IMR-90 (cell line): Measurements from ENCODE around the gene NR1H4. TPM values are rescaled to one million over a fixed set of nuclear protein-coding genes. Genes with fewer than 3 reads are reported as not detected.

Experiments used
- ATAC-seq: fragments of 200-7000 bp; cut with Tn5 transposase; 2 replicates; pipeline ENCODE4 v1.9.1; 2020; ENCODE audit warnings: low read depth, mild to moderate bottlenecking, moderate library complexity
- BruUV-seq: library from RNA; stranded (reverse); fragments of 400-500 nt; replicated peaks from 2 replicates; lab custom pipeline; 2021; lab: Mats Ljungman, UMichigan
- CTCF ChIA-PET: fragments of 300-600 bp; formaldehyde crosslinking; extraction: SDS; loops from one replicate; lab custom pipeline; 2021; ENCODE audit warnings: antibody characterized with exemption; lab: Yijun Ruan, JAX
- POLR2A ChIA-PET: fragments of 300-600 bp; sonication (Branson Sonifier 250); formaldehyde crosslinking; loops from one replicate; lab custom pipeline; 2022; ENCODE audit warnings: antibody characterized with exemption; ENCODE audit not compliant: unreplicated experiment; lab: Charles Lee
- DNase-seq: peaks from one replicate; pipeline ENCODE4 v3.0.0; 2013
- H2AFZ ChIP-seq: replicated peaks from 2 replicates; pipeline ENCODE3; 2013; ENCODE audit warnings: low read length, mild to moderate bottlenecking; ENCODE audit not compliant: poor library complexity
- H2AK5ac ChIP-seq: 2 replicates; pipeline ENCODE4 v1.6.1; 2013; ENCODE audit warnings: low read depth, low read length, inconsistent platforms
- H2AK9ac ChIP-seq: replicated peaks from 2 replicates; pipeline ENCODE3; 2013; ENCODE audit warnings: mild to moderate bottlenecking, low read depth, low read length, moderate library complexity; ENCODE audit not compliant: poor library complexity
- H2BK120ac ChIP-seq: 2 replicates; pipeline ENCODE4 v1.6.1; 2013; ENCODE audit warnings: low read depth, low read length, inconsistent platforms
- H2BK15ac ChIP-seq: 3 replicates; pipeline ENCODE4 v1.6.1; 2013; ENCODE audit warnings: low read depth, low read length, inconsistent platforms
- H2BK20ac ChIP-seq: 2 replicates; pipeline ENCODE4 v1.6.1; 2013; ENCODE audit warnings: low read depth, mild to moderate bottlenecking, inconsistent platforms, low read length, moderate library complexity
- H2BK5ac ChIP-seq: 2 replicates; pipeline ENCODE4 v1.6.1; 2013; ENCODE audit warnings: mild to moderate bottlenecking, low read depth, low read length, inconsistent platforms; ENCODE audit not compliant: poor library complexity, severe bottlenecking
- H3K14ac ChIP-seq: replicated peaks from 2 replicates; pipeline ENCODE4 v1.6.1; 2013; ENCODE audit warnings: low read depth, low read length, inconsistent platforms
- H3K18ac ChIP-seq: 2 replicates; pipeline ENCODE4 v1.6.1; 2013; ENCODE audit warnings: low read depth, low read length, control low read depth
- H3K23ac ChIP-seq: 2 replicates; pipeline ENCODE4 v1.6.1; 2013; ENCODE audit warnings: low read depth, low read length, inconsistent platforms
- H3K27ac ChIP-seq: 2 replicates; pipeline ENCODE4 v1.5.1; 2013; ENCODE audit warnings: mild to moderate bottlenecking, control low read depth, low read length; ENCODE audit not compliant: insufficient read depth
- H3K27me3 ChIP-seq: 2 replicates; pipeline ENCODE4 v1.6.1; 2013; ENCODE audit warnings: low read length; ENCODE audit not compliant: control insufficient read depth, insufficient read depth
- H3K36me3 ChIP-seq: 2 replicates; pipeline ENCODE4 v1.6.1; 2013; ENCODE audit warnings: low read length, mixed read lengths; ENCODE audit not compliant: control insufficient read depth, insufficient read depth
- H3K4ac ChIP-seq: 2 replicates; pipeline ENCODE4 v1.6.1; 2013; ENCODE audit warnings: low read depth, low read length, inconsistent platforms
- H3K4me1 ChIP-seq: 2 replicates; pipeline ENCODE4 v1.6.1; 2013; ENCODE audit warnings: low read length, mixed read lengths; ENCODE audit not compliant: control insufficient read depth, insufficient read depth
- H3K4me2 ChIP-seq: 2 replicates; pipeline ENCODE4 v1.6.1; 2013; ENCODE audit warnings: low read depth, mild to moderate bottlenecking, control low read depth, low read length, moderate library complexity
- H3K4me3 ChIP-seq: 2 replicates; pipeline ENCODE4 v1.5.1; 2013; ENCODE audit warnings: low read depth, mild to moderate bottlenecking, control low read depth, low read length, moderate library complexity; ENCODE audit not compliant: insufficient read depth
- H3K56ac ChIP-seq: 2 replicates; pipeline ENCODE4 v1.6.1; 2013; ENCODE audit warnings: low read length, inconsistent platforms; ENCODE audit not compliant: insufficient read depth; ENCODE audit errors: extremely low read depth
- H3K79me1 ChIP-seq, 2 experiments: 2 replicates each; pipeline ENCODE4 v1.6.1; 2013; ENCODE audit warnings: low read length in 2 of 2, inconsistent platforms in 1 of 2, low read depth in 1 of 2
- H3K9ac ChIP-seq: 2 replicates; pipeline ENCODE4 v1.6.1; 2013; ENCODE audit warnings: low read depth, low read length, control low read depth
- H3K9me1 ChIP-seq: 2 replicates; pipeline ENCODE4 v1.6.1; 2013; ENCODE audit warnings: low read length, inconsistent platforms; ENCODE audit not compliant: insufficient read depth
- H3K9me3 ChIP-seq: 2 replicates; pipeline ENCODE4 v1.6.1; 2013; ENCODE audit warnings: low read length; ENCODE audit not compliant: control insufficient read depth, insufficient read depth
- H4K20me1 ChIP-seq: 2 replicates; pipeline ENCODE4 v1.6.1; 2013; ENCODE audit warnings: low read length, inconsistent platforms; ENCODE audit not compliant: insufficient read depth
- H4K5ac ChIP-seq: 2 replicates; pipeline ENCODE4 v1.6.1; 2013; ENCODE audit warnings: mild to moderate bottlenecking, low read depth, low read length, control low read depth
- H4K8ac ChIP-seq, 2 experiments: 2 replicates each; pipeline ENCODE4 v1.6.1; 2013; ENCODE audit warnings: low read depth in 2 of 2, low read length in 2 of 2, control low read depth in 1 of 2, inconsistent platforms in 1 of 2
- H4K91ac ChIP-seq: 2 replicates; pipeline ENCODE4 v1.6.1; 2013; ENCODE audit warnings: low read depth, low read length, inconsistent platforms; ENCODE audit not compliant: insufficient read depth
- CEBPB ChIP-seq: IDR thresholded peaks from 2 replicates; pipeline ENCODE4 v1.6.1; 2012; ENCODE audit warnings: low read depth, low read length, improper control_type of control experiment
- CHD1 ChIP-seq: IDR thresholded peaks from 2 replicates; pipeline ENCODE4 v1.6.1; 2012; ENCODE audit warnings: low read depth, low read length, improper control_type of control experiment
- ELK1 ChIP-seq: fragments of 150-350 bp; IDR thresholded peaks from 2 replicates; pipeline ENCODE4 v1.6.1; 2016; ENCODE audit warnings: low read depth, mild to moderate bottlenecking, low read length, moderate library complexity, borderline replicate concordance
- NFE2L2 ChIP-seq: fragments of 150-350 bp; IDR thresholded peaks from 2 replicates; pipeline ENCODE4 v1.6.1; 2016; ENCODE audit warnings: low read depth, mild to moderate bottlenecking, low read length
- POLR2A ChIP-seq: IDR thresholded peaks from 2 replicates; pipeline ENCODE4 v1.6.1; 2012; ENCODE audit warnings: mild to moderate bottlenecking, low read depth, low read length
- RAD21 ChIP-seq: IDR thresholded peaks from 2 replicates; pipeline ENCODE4 v1.6.1; 2012; ENCODE audit warnings: low read length, improper control_type of control experiment
- RCOR1 ChIP-seq: IDR thresholded peaks from 2 replicates; pipeline ENCODE4 v1.6.1; 2012; ENCODE audit warnings: mild to moderate bottlenecking, low read length, improper control_type of control experiment; ENCODE audit not compliant: insufficient replicate concordance
- RFX5 ChIP-seq: IDR thresholded peaks from 2 replicates; pipeline ENCODE4 v1.8.0; 2012; ENCODE audit warnings: low read depth, mild to moderate bottlenecking, low read length, moderate library complexity
- SMC3 ChIP-seq: fragments of 150-350 bp; IDR thresholded peaks from 2 replicates; pipeline ENCODE4 v1.6.1; 2016; ENCODE audit warnings: low read depth, mild to moderate bottlenecking, antibody characterized with exemption, low read length, moderate library complexity
- WGBS, 2 experiments: methylation state at CpG; one replicate each; pipeline versions ENCODE4 v1.1.5 to v1.1.7; 2013; ENCODE audit warnings: missing lambda C conversion rate in 2 of 2; ENCODE audit not compliant: insufficient read length in 1 of 2; ENCODE audit errors: extremely low coverage in 2 of 2; 5-methylcytosine and 5-hydroxymethylcytosine counted together
- dilution Hi-C: fragments of 300-500 bp; cut with HindIII; formaldehyde crosslinking; loops from one replicate; pipeline ENCODE4 v1.14.3; 2018; ENCODE audit warnings: low sequenced_read_pairs; ENCODE audit not compliant: unreplicated experiment
- in situ Hi-C: fragments of 300-500 bp; cut with MboI; formaldehyde crosslinking; loops from 3 replicates; pipeline ENCODE4 v1.14.3; 2019; ENCODE audit warnings: low sequenced_read_pairs, inconsistent platforms, mixed read lengths
- intact Hi-C: fragments of 100-400 bp; cut with micrococcal nuclease; formaldehyde crosslinking; loops from 2 replicates; pipeline ENCODE4 v1.10.0; 2022
- polyA plus RNA-seq, 3 experiments: library from polyadenylated mRNA; depleted of rRNA; stranded (reverse); fragments of >200 nt; gene quantifications; 2 replicates each; pipeline ENCODE4 v1.2.3, GENCODE V29; 2012; ENCODE audit warnings: low replicate concordance in 1 of 3
- total RNA-seq: library from RNA; depleted of rRNA; stranded (reverse); fragments of >200 nt; gene quantifications from 2 replicates; pipeline ENCODE4 v1.2.3, GENCODE V29; 2012

The NR1H4 gene
- total and polyA plus RNA-seq, 2 of the 4 experiments (the other 2 are of a cell fraction), result not detected

GRCh38 chr12:100489251-100489820 lies 15.7 kb downstream of the NR1H4 start:
- Histone ChIP-seq H4K91ac (no peak overlapping the region), H3K4me3 (no peak overlapping the region), H3K4me1 (no peaks in the 10 kb centered on the region), H4K20me1 (no peaks in the 10 kb centered on the region), H3K14ac (no peak overlapping the region), H2AK5ac (no peak overlapping the region), H3K9me1 (no peaks in the 10 kb centered on the region), H3K4me2 (no peak overlapping the region), H2AK9ac (no peak overlapping the region), H3K27me3 (no peaks in the 10 kb centered on the region; the same call in 1 of the 2 replicates), H3K9me3 (no peaks in the 10 kb centered on the region), H2AFZ (no peak overlapping the region), H2BK120ac (no peak overlapping the region), H4K5ac (no peak overlapping the region), H3K79me1 (no peaks in the 10 kb centered on the region), H3K9ac (no peak overlapping the region), H2BK20ac (no peak overlapping the region), H3K23ac (no peak overlapping the region), H3K36me3 (no peaks in the 10 kb centered on the region), H4K8ac (no peak overlapping the region), H3K27ac (no peak overlapping the region), H3K4ac (no peak overlapping the region), H2BK5ac (no peak overlapping the region), H2BK15ac (no peak overlapping the region), H3K18ac (no peak overlapping the region), H3K56ac (no peak overlapping the region)
- no peak for DNase-seq
- ChIA-PET POLR2A (no interaction called here), CTCF (interaction anchor here (0.6 to 1.0 kb wide), 2 partner anchors 12 to 1340 kb away, joined by 3 read pairs; no protein-coding TSS in a partner anchor)
- TF ChIP-seq NFE2L2 (no peak), RCOR1 (no peak), SMC3 (no peak), ELK1 (no peak), CEBPB (no peak), CHD1 (no peak), RFX5 (no peak), POLR2A (no peak), RAD21 (no peak)
- intact Hi-C loops, result no loop called here
- in situ Hi-C loops, result no loop called here
- BruUV-seq, result no TSS peak
- dilution Hi-C loops, result no loop called here
- ATAC-seq, result no peak
- WGBS, 2 experiments, result no CpG with 5 or more reads among the region's 3 CpGs
